Keratinocyte (primary cell): Measurements from ENCODE around the gene ATPAF1. TPM values are rescaled to one million over a fixed set of nuclear protein-coding genes. Genes with fewer than 3 reads are reported as not detected.

Experiments
- DNase-seq: peaks from one replicate; pipeline ENCODE4 v3.0.0-alpha.2; 2011; ENCODE audit warnings: low read depth, missing footprints, low spot score
- FAIRE-seq: peaks from 2 replicates; lab custom pipeline; 2011; peaks lifted over from hg19 to GRCh38; lab: Jason Lieb, UNC
- H2AFZ ChIP-seq: 2 replicates; pipeline ENCODE4 v1.6.0; 2012; ENCODE audit warnings: low read length, control low read depth, inconsistent platforms; ENCODE audit not compliant: control insufficient read depth
- H3K27ac ChIP-seq: 2 replicates; pipeline ENCODE4 v1.5.1; 2011; ENCODE audit warnings: low read length; ENCODE audit not compliant: control insufficient read depth, insufficient read depth
- H3K27me3 ChIP-seq: 3 replicates; pipeline ENCODE4 v1.6.0; 2011; ENCODE audit warnings: low read length; ENCODE audit not compliant: control insufficient read depth, insufficient read depth; ENCODE audit errors: extremely low read depth
- H3K36me3 ChIP-seq, 2 experiments: 2 replicates in 1 of 2; 3 replicates in 1 of 2; pipeline ENCODE4 v1.5.1; 2011; ENCODE audit warnings: low read length in 2 of 2, mild to moderate bottlenecking in 1 of 2; ENCODE audit not compliant: control insufficient read depth in 2 of 2, insufficient read depth in 2 of 2; ENCODE audit errors: extremely low read depth in 1 of 2
- H3K4me1 ChIP-seq: 3 replicates; pipeline ENCODE4 v1.5.1; 2011; ENCODE audit warnings: low read length; ENCODE audit not compliant: control insufficient read depth, insufficient read depth; ENCODE audit errors: extremely low read depth
- H3K4me2 ChIP-seq: 3 replicates; pipeline ENCODE4 v1.6.0; 2011; ENCODE audit warnings: low read depth, low read length; ENCODE audit not compliant: control insufficient read depth, insufficient read depth; ENCODE audit errors: extremely low read depth
- H3K4me3 ChIP-seq, 3 experiments: fragments of 200-600 bp in 1 of 3; sonication (generic) in 1 of 3; 2 replicates in 2 of 3; 3 replicates in 1 of 3; pipeline ENCODE4 v1.5.1; 2011 to 2016; ENCODE audit warnings: low read length in 3 of 3, mild to moderate bottlenecking in 3 of 3, control low read depth in 2 of 3, inconsistent platforms in 1 of 3, low read depth in 1 of 3, mixed read lengths in 1 of 3, mixed run types in 1 of 3, moderate library complexity in 1 of 3; ENCODE audit not compliant: control insufficient read depth in 2 of 3, insufficient read depth in 2 of 3; ENCODE audit errors: extremely low read depth in 1 of 3
- H3K79me2 ChIP-seq: 2 replicates; pipeline ENCODE4 v1.6.0; 2012; ENCODE audit warnings: low read length; ENCODE audit not compliant: control insufficient read depth, insufficient read depth
- H3K9ac ChIP-seq: 3 replicates; pipeline ENCODE4 v1.6.0; 2011; ENCODE audit warnings: low read length; ENCODE audit not compliant: control insufficient read depth, insufficient read depth; ENCODE audit errors: extremely low read depth
- H3K9me1 ChIP-seq: 3 replicates; pipeline ENCODE4 v1.6.0; 2011; ENCODE audit warnings: low read length; ENCODE audit not compliant: control insufficient read depth, insufficient read depth; ENCODE audit errors: extremely low read depth
- H3K9me3 ChIP-seq: 2 replicates; pipeline ENCODE4 v1.5.1; 2012; ENCODE audit warnings: low read depth, low read length; ENCODE audit not compliant: control insufficient read depth
- H4K20me1 ChIP-seq: 3 replicates; pipeline ENCODE4 v1.6.0; 2011; ENCODE audit warnings: low read length; ENCODE audit not compliant: control insufficient read depth, insufficient read depth; ENCODE audit errors: extremely low read depth
- CTCF ChIP-seq, 3 experiments: IDR thresholded peaks in 1 of 3; conservative IDR thresholded peaks in 1 of 3; optimal IDR thresholded peaks in 1 of 3; 2 replicates in 2 of 3; 3 replicates in 1 of 3; pipeline versions ENCODE3 to v1.5.1; 2011; ENCODE audit warnings: low read length in 3 of 3, mild to moderate bottlenecking in 3 of 3, moderate library complexity in 2 of 3, control low read depth in 1 of 3, inconsistent platforms in 1 of 3; ENCODE audit not compliant: insufficient read depth in 2 of 3; ENCODE audit errors: extremely low read depth in 1 of 3
- EZH2 ChIP-seq: IDR thresholded peaks from one replicate; pipeline ENCODE4 v1.6.1; 2012; ENCODE audit warnings: inconsistent platforms, mild to moderate bottlenecking, low read length, moderate library complexity
- dilution Hi-C: fragments of 300-500 bp; cut with MboI; formaldehyde crosslinking; loops from one replicate; pipeline ENCODE4 v1.7.0; 2020; ENCODE audit warnings: low sequenced_read_pairs; ENCODE audit not compliant: extremely low pct_ligation_motif_present
- polyA plus RNA-seq, 5 experiments: library from polyadenylated mRNA; depleted of rRNA in 3 of 5; stranded (reverse) in 3 of 5; stranded (forward) in 1 of 5; unstranded in 1 of 5; fragments of >200 nt; gene quantifications; 1 replicate in 1 of 5; 2 replicates in 3 of 5; 3 replicates in 1 of 5; pipeline versions ENCODE4 v1.2.1 to v1.2.3, GENCODE V29; 2011 to 2012; ENCODE audit warnings: missing spikeins in 2 of 5, low read depth in 1 of 5, low replicate concordance in 1 of 5

Gene ATPAF1
- polyA plus RNA-seq, 1 donor (not counting 4 experiments of a cell fraction or from before 2014, with no cell fraction given) = 55.6 TPM

GRCh38 chr1:46677339-46677738 lies 9.2 kb upstream of the ATPAF1 start:
- no peaks in the 10 kb centered on the region for H3K9me3 ChIP-seq

GRCh38 chr1:46676531-46676930 lies 8.4 kb upstream of the ATPAF1 start:
- Histone ChIP-seq H3K4me2 (no peak overlapping the region), H2AFZ (no peak overlapping the region), H3K79me2 (no peaks in the 10 kb centered on the region), H3K9me1 (no peaks in the 10 kb centered on the region), H4K20me1 (no peaks in the 10 kb centered on the region), H3K9me3 (no peaks in the 10 kb centered on the region), H3K4me3 (no peak overlapping the region), H3K36me3 (peaks cover 12 to 27% of the 10 kb centered on the region in 2 experiments), H3K27ac (no peak overlapping the region), H3K9ac (no peak overlapping the region), H3K27me3 (no peaks in the 10 kb centered on the region), H3K4me1 (no peaks in the 10 kb centered on the region)
- TF ChIP-seq CTCF (optimal IDR thresholded peaks at IDR 0.05 in 1 of 3, IDR thresholded peaks at IDR 0.05 in 1 of 3, conservative IDR thresholded peaks at IDR 0.05 in 1 of 3; ENCODE audit: extremely low read depth in 1 of 3, insufficient read depth in 2 of 3, low read length in 3 of 3) (no peak), EZH2 (no peak)
- DNase-seq (no peak), FAIRE-seq (no peak)
- dilution Hi-C loops = no loop called here

More at GRCh38 chr1:46677339-46677738, 9.2 kb upstream of the ATPAF1 start:
- H3K79me2 ChIP-seq = no peaks in the 10 kb centered on the region
- dilution Hi-C loops = no loop called here
- no peak overlapping the region for H3K27ac ChIP-seq
- H3K9me1 ChIP-seq = no peaks in the 10 kb centered on the region
- peaks cover 16 to 27% of the 10 kb centered on the region in 2 experiments for H3K36me3 ChIP-seq
- H3K27me3 ChIP-seq = no peaks in the 10 kb centered on the region
- DNase-seq = no peak
- no peaks in the 10 kb centered on the region for H3K4me1 ChIP-seq
- no peak for TF ChIP-seq EZH2
- no peak for TF ChIP-seq CTCF (optimal IDR thresholded peaks at IDR 0.05 in 1 of 3, IDR thresholded peaks at IDR 0.05 in 1 of 3, conservative IDR thresholded peaks at IDR 0.05 in 1 of 3; ENCODE audit: extremely low read depth in 1 of 3, insufficient read depth in 2 of 3, low read length in 3 of 3)
- H4K20me1 ChIP-seq = no peaks in the 10 kb centered on the region
- H3K4me2 ChIP-seq = no peak overlapping the region
- no peak overlapping the region for H2AFZ ChIP-seq
- no peak for FAIRE-seq
- H3K9ac ChIP-seq = no peak overlapping the region
- H3K4me3 ChIP-seq = no peak overlapping the region
